Head of caudate nucleus (tissue), 42 donors: ENCODE results near the gene CCDC92.
"Not testable (repeated sequence)": the region's sequence is repeated elsewhere in the genome, so short reads cannot be mapped to it uniquely, and the experiment has no call there.

Source experiments
- DNase-seq, 42 donors: peaks; one replicate each; pipeline versions ENCODE4 v3.0.0 to v3.0.0-alpha.2; 2020 to 2021; ENCODE audit warnings: mixed read lengths in 7 of 42
- intact Hi-C: fragments of 100-400 bp; cut with DNase I; formaldehyde crosslinking; loops from one replicate; pipeline ENCODE4 v1.15.0; 2022

CCDC92 gene

DNA sequence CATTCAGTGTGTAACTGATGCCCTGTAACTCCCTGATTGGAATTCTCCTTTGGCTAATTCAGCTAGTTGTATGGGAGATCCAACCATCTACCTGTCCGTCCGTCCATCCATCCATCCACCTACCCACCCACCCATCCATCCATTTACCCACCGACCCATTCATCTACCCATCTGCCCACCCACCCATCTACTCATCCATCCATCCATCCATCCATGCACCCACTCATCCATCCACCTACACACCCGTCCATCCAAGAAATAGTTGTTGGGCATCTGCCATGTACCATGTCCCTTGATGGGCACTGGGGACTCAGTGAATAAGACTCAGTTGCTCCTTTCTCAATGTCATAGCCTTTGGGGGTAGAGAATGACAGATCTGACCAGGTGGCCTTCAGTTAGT lies 48.1 kb downstream of the CCDC92 start:
- no peak for DNase-seq
- intact Hi-C loops: no loop called here

GRCh38 chr12:123923927-123924326 lies 48.7 kb downstream of the CCDC92 start:
- no peak for DNase-seq
- intact Hi-C loops: no loop called here

DNA sequence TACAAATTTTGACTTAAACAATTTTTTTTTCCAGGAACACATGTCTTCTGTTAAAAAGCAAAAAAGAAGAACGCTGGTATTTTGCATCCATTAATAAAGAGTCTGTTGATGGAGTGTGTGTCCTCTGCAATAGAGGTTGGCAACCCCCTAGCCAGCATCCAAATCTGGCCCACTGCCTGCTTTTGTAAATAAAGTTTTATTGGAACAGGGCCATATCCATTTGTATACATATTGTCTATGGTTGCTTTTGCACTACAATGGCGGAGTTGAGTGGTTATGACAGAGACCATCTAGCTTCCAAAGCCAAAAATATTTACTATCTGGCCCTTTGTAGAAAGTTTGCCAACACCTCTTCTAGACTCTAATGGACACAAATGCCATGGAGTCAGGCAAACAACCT lies 49.6 kb downstream of the CCDC92 start:
- DNase-seq: no peak
- intact Hi-C loops: no loop called here

- no peak for DNase-seq
- intact Hi-C loops: no loop called here
Observed at GRCh38 chr12:123919980-123920360, 52.7 kb downstream of the CCDC92 start.

DNA sequence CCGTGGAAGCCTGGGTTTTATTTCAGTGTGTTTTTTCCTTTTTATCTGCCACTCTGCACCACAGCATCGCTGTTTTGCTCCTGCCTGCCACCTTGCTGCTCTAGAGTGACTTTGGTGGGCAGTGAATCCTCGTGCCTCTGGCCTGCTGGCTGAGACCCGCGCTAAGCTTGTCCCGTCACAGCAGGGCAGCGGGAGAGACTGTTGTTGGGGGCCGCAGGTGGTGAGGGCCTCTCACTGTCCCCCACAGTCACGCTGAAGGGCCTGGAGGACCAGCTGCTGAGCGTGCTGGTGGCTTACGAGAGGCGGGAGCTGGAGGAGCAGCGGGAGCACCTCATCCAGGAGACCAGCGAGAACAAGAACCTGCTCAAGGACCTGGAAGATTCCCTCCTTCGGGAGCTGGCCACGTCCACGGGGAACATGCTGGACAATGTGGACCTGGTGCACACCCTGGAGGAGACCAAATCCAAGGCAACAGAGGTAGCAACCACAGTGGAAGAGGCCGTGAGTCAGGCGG lies 55.2 kb downstream of the CCDC92 start:
- no peak for DNase-seq
- intact Hi-C loops: no loop called here

DNA sequence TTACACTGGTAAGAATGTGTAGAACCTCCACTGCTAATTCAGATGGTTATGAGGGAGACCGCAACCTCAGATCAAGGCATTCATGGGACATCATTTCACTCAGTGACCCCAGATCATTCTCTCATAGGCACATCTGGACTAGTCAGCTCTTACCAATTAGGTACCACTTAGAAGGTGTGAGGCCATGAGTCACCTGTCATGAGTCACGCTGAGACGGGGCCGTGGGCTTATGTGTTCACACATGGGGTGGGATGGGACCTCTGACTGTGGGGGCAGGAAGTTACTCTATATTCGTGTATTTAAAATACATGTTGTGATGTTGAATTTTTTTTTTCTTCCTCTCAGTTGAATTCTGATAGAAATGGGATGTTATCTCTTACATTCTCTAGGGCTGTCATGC lies 55.9 kb downstream of the CCDC92 start:
- intact Hi-C loops: no loop called here
- peak in 40 of 42 donors; percentile 21 to 89 (median 57) for DNase-seq

DNA sequence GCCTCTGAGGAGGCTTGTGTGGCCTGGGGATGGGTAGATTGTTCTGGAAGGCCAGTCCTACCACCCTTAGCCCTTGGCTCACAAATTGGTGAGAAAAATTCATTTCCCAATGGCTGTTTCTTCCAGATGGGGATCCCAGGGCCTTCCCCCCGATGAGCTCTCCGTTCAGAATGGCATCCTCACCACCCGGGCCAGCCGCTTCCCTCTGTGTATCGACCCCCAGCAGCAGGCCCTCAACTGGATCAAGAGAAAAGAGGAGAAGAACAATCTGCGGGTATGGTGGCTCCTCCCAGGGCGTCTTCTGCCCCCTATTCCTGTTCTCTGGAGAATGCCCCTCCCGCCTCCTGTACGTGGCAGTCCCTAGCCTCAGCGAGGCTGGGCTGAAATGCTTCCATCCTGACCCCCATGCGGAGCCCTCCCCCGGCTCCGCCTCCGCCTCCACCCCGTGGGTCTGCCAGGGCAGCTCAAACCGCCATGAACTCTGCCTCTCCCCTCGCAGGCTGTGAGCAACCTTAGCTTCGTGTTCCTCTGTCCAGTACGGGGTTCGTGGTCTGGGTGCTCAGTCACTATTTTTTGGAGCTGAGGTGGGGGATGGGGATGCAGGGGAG lies 57.8 kb downstream of the CCDC92 start:
- intact Hi-C loops: no loop called here

GRCh38 chr12:123912415-123913380 lies 59.9 kb downstream of the CCDC92 start:
- DNase-seq: no peak
- intact Hi-C loops: no loop called here

More for the DNA sequence above, 57.8 kb downstream of the CCDC92 start:
- DNase-seq: no peak

DNA sequence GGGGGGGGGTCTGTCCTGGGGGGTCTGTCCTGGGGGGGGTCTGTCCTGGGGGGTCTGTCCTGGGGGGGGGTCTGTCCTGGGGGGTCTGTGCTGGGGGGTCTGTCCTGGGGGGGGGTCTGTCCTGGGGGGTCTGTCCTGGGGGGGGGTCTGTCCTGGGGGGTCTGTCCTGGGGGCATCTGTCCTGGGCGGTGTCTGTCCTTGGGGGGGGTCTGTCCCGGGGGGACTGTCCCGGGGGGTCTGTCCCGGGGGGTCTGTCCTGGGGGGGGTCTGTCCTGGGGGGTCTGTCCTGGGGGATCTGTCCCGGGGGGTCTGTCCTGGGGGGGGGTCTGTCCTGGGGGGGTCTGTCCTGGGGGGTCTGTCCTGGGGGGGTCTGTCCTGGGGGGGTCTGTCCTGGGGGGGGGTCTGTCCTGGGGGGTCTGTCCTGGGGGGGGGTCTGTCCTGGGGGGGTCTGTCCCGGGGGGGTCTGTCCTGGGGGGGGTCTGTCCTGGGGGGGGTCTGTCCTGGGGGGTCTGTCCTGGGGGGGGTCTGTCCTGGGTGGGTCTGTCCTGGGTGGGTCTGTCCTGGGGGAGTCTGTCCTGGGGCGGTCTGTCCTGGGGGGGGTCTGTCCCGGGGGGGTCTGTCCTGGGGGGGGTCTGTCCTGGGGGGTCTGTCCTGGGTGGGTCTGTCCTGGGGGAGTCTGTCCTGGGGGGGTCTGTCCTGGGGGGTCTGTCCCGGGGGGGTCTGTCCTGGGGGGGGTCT lies 60.8 kb downstream of the CCDC92 start:
- DNase-seq, intact Hi-C loops: not testable (repeated sequence)

DNA sequence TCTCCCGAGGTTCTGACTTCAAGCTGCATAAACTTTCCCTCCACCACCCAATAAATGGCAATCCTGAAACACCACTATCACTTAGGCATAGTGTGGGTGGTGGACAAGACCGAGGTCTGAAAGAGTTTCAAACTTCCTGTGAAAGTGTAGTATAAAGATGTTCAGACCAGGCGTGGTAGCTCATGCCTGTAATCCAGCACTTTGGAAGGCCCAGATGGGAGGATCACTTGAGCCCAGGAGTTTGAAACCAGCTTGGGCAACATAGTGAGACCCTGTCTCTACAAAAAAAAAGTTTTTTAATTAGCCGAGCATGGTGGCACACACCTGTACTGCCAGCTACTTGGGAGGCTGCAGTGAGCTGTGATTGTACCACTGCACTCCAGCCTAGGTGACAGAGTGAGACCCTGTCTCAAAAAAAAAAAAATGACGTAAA lies 61.9 kb downstream of the CCDC92 start:
- intact Hi-C loops: no loop called here
- DNase-seq: no peak

DNA sequence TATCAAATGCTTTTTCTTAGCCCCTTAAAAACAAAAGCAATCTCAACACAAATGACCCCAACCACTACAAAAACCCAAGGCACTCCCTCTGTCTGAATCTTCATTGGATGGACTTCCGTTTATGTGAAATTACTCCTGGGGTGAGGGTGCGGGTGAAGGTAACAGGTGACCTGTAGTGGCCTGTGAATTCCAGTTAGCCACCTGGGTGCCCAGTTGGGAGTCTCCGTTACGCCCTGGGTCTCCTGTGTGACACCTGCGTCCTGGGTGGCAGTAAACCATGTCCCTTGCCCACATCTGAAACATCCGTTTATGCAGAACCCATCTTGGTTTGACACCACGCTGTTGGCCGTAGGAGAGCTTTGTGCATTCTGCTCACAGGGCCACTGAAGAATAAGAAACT lies 62.6 kb downstream of the CCDC92 start:
- no peak for DNase-seq
- intact Hi-C loops: no loop called here

GRCh38 chr12:123908884-123909725 lies 63.5 kb downstream of the CCDC92 start:
- peak in 28 of 42 donors; percentile 14 to 64 (median 32) for DNase-seq
- intact Hi-C loops: loop anchor here (10.0 kb wide), 1 partner anchor 76 kb away; no protein-coding TSS in a partner anchor

DNA sequence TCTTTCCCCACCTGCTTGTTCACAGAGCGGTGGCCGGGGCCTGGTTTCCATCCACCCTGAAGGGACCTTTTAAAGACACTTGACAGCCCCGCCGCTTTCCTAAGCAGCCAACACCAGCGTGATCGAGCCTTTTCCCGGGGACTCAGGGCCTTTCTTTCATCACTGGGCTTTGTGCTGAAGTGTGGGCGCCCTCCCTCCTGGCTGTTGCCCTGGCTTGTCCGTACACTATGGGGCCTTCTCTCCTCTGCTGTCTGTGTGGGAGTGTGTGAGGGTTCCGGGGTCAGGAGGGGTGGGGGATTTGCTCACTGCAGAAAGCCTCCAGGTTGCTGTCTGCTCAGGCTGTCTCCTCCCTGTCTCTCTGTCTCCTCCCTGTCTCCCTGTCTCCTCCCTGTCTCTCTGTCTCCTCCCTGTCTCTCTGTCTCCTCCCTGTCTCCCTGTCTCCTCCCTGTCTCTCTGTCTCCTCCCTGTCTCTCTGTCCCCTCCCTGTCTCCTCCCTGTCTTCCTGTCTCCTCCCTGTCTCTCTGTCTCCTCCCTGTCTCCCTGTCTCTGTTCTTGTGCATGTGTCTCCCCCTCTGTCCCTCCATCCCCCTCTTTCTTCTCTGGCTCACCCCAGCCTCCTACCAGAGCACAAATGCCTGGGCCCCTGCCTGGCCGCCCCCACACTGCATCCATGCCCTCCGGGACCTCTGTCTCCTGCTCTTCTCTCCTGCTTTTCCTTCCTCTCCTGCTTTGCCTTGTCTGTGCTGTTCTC lies 64.7 kb downstream of the CCDC92 start:
- peak in 18 of 42 donors; percentile 10 to 59 (median 25) for DNase-seq
- intact Hi-C loops: loop anchor here (10.0 kb wide), 1 partner anchor 77 kb away; no protein-coding TSS in a partner anchor

DNA sequence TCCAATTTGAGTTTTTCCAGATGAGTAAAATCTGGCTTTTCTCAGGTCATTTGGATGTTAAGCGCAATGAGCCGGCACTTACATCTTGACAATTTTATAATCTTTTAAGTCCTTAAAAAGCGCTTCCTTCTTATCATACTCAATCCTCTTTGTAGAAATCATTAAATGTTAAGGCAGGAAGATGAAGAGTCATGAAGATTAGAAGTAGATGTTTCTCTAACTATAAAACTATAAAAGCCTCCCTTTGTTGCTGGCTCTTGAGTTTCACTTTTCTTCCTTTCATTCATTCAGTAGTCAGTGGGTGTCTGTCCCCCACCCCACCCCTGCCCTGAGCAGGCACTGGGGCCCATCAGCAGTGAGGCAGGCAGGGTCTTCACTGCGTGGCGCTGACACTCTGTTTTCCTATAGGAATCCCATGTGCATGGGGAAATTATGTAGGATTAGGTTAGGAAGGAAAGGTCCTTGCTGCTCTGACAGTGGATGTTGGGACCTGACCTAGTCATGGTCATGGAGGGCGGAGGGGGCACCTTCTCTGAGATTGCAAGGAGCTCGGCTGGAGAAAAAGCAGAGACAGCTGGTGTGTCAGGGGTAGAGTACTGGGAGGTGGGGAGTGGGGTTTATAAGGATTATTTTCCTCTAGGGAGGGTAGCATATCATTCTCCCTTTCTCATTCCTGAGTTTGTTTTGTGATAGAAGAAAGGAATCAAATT lies 65.8 kb downstream of the CCDC92 start:
- no peak for DNase-seq
- intact Hi-C loops: loop anchor here (10.0 kb wide), 1 partner anchor 78 kb away; no protein-coding TSS in a partner anchor

- intact Hi-C loops: loop anchor here (10.0 kb wide), 1 partner anchor 79 kb away; no protein-coding TSS in a partner anchor
- peak in 40 of 42 donors; percentile 13 to 86 (median 66) for DNase-seq
Observed at GRCh38 chr12:123905319-123905925, 67.2 kb downstream of the CCDC92 start.

- intact Hi-C loops: loop anchor here (10.0 kb wide), 1 partner anchor 81 kb away; no protein-coding TSS in a partner anchor
- no peak for DNase-seq
Observed at GRCh38 chr12:123903301-123904065, 69.1 kb downstream of the CCDC92 start.
